ENCODE results near the gene NECAB3. TPM values are rescaled to one million over a fixed set of nuclear protein-coding genes. Genes with fewer than 3 reads are reported as not detected.
A peak's percentile ranks its signal among the peaks of the same experiment; 100 is the strongest.

Gene NECAB3
- total RNA-seq, 1 experiment from 2014 or later = 46.4 TPM

DNA sequence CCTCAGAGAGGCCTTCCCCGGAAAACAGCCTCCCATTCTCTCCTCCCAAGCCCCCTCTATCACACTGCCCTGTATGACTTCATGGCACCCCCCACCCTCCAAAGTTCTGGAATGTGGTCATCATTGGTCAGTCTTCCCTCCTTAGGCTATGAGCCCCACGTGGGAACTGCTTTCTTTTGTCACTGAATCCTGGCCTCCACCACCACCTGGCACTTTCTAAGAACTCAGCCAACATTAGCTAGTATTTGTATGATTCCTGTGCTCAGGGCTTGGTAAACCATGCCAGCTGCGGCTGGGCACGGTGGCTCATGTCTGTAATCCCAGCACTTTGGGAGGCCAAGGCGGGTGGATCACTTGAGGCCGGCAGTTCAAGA, 20.4 kb upstream of the NECAB3 start:
- intact Hi-C loops (cut with micrococcal nuclease; ENCODE audit: unreplicated experiment) (no loop called here), in situ Hi-C loops (cut with HindIII; ENCODE audit: low pct_unique_long_range_greater_than_20kb, low sequenced_read_pairs) (no loop called here)
- TF ChIP-seq, protein P1, sequence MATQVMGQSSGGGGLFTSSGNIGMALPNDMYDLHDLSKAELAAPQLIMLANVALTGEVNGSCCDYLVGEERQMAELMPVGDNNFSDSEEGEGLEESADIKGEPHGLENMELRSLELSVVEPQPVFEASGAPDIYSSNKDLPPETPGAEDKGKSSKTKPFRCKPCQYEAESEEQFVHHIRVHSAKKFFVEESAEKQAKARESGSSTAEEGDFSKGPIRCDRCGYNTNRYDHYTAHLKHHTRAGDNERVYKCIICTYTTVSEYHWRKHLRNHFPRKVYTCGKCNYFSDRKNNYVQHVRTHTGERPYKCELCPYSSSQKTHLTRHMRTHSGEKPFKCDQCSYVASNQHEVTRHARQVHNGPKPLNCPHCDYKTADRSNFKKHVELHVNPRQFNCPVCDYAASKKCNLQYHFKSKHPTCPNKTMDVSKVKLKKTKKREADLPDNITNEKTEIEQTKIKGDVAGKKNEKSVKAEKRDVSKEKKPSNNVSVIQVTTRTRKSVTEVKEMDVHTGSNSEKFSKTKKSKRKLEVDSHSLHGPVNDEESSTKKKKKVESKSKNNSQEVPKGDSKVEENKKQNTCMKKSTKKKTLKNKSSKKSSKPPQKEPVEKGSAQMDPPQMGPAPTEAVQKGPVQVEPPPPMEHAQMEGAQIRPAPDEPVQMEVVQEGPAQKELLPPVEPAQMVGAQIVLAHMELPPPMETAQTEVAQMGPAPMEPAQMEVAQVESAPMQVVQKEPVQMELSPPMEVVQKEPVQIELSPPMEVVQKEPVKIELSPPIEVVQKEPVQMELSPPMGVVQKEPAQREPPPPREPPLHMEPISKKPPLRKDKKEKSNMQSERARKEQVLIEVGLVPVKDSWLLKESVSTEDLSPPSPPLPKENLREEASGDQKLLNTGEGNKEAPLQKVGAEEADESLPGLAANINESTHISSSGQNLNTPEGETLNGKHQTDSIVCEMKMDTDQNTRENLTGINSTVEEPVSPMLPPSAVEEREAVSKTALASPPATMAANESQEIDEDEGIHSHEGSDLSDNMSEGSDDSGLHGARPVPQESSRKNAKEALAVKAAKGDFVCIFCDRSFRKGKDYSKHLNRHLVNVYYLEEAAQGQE (IDR thresholded peaks at IDR 0.05; ENCODE audit: insufficient read depth in 1 of 2, low read depth in 2 of 2, low read length in 1 of 2) = no peak
- TF ChIP-seq, protein P2, sequence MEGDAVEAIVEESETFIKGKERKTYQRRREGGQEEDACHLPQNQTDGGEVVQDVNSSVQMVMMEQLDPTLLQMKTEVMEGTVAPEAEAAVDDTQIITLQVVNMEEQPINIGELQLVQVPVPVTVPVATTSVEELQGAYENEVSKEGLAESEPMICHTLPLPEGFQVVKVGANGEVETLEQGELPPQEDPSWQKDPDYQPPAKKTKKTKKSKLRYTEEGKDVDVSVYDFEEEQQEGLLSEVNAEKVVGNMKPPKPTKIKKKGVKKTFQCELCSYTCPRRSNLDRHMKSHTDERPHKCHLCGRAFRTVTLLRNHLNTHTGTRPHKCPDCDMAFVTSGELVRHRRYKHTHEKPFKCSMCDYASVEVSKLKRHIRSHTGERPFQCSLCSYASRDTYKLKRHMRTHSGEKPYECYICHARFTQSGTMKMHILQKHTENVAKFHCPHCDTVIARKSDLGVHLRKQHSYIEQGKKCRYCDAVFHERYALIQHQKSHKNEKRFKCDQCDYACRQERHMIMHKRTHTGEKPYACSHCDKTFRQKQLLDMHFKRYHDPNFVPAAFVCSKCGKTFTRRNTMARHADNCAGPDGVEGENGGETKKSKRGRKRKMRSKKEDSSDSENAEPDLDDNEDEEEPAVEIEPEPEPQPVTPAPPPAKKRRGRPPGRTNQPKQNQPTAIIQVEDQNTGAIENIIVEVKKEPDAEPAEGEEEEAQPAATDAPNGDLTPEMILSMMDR (IDR thresholded peaks at IDR 0.05) = no peak
- TF ChIP-seq POLR2AphosphoS5 (IDR thresholded peaks at IDR 0.05; ENCODE audit: low read depth, low read length) = no peak
- CTCF ChIA-PET = no interaction called here
- Histone ChIP-seq H3K27me3 (ENCODE audit: control insufficient read depth, insufficient read depth, low read length) (no peaks in the 10 kb centered on the region), H3K27ac (ENCODE audit: low read length) (no peak overlapping the region), H3K4me3 (ENCODE audit: low read depth in 2 of 2, low read length in 2 of 2) (no peak overlapping the region), H3K36me3 (ENCODE audit: control insufficient read depth, insufficient read depth, low read length) (no peaks in the 10 kb centered on the region), H3K9me3 (ENCODE audit: control insufficient read depth, insufficient read depth, low read depth, low read length) (no peaks in the 10 kb centered on the region), H3K4me1 (ENCODE audit: control insufficient read depth, insufficient read depth, low read length) (no peaks in the 10 kb centered on the region)
- DNase-seq (ENCODE audit: low read depth, low spot score) (no peak), ATAC-seq (no peak)
- BruUV-seq (replicated peaks) = no TSS peak
- POLR2A ChIA-PET = interaction anchor here (0.6 kb wide), 1 partner anchor 30 kb away, joined by 5 read pairs; no protein-coding TSS in a partner anchor

DNA sequence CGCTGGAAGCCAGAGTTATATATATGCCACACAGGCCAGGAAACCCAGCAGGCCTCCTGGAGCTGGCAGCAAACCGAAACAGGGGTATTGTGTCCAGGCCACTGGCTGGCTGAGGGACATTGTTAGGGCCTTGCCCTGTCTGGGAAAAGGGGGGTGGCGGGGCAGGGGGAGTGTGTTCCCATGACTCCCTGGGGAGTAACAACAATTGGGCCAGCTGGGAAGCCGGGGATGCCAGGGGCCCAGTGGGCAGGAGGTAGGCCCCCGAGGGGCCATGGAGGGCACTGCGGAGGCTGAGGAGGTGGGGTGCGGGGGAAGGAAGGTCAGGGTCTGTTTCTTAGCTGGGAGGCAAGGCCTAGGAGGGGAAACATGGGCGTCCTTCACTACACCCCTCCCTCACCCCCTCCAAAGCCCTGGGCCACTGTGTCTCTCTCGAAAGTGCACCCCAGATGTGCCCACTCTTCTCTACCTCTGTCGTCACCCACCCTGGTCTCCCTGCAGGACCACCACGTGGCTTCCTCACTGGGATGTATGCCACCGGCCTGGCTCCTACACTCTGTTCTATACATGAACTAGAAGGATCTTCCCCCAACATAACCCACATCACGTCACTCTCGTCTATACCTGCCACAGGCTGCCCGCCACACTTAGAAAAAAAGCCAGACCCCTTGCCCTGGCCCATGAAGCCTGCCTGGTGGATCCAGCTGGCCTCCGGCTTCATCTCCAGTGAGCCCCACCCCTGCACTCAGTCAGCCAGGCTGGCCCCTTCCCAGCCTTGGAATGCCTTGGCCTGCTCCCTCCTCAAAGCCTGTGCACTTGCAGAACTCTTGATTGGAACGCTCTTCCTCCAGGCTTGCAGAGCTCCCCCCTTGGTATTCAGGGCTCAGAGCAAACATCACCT, 19.8 kb upstream of the NECAB3 start:
- no peaks in the 10 kb centered on the region for H3K27me3 ChIP-seq (ENCODE audit: control insufficient read depth, insufficient read depth, low read length)
- DNase-seq (ENCODE audit: low read depth, low spot score) (no peak), ATAC-seq (peak; percentile 46; the same call in 1 of the 2 replicates)
- ChIA-PET CTCF (interaction anchor here (0.6 kb wide), 1 partner anchor 241 kb away, joined by 3 read pairs; no protein-coding TSS in a partner anchor), POLR2A (no interaction called here)
- H3K4me3 ChIP-seq (ENCODE audit: low read depth in 2 of 2, low read length in 2 of 2) = no peak overlapping the region
- intact Hi-C loops (cut with micrococcal nuclease; ENCODE audit: unreplicated experiment) = no loop called here
- no peaks in the 10 kb centered on the region for H3K4me1 ChIP-seq (ENCODE audit: control insufficient read depth, insufficient read depth, low read length)
- H3K36me3 ChIP-seq (ENCODE audit: control insufficient read depth, insufficient read depth, low read length) = no peaks in the 10 kb centered on the region
- TF ChIP-seq, protein P1 (IDR thresholded peaks at IDR 0.05; ENCODE audit: insufficient read depth in 1 of 2, low read depth in 2 of 2, low read length in 1 of 2) = no peak
- TF ChIP-seq SIN3A (IDR thresholded peaks at IDR 0.05; ENCODE audit: borderline replicate concordance, insufficient read depth, low read depth, low read length) = no peak
- TF ChIP-seq TCF7L2 (IDR thresholded peaks at IDR 0.05; ENCODE audit: low read depth, low read length) = no peak
- no peak for TF ChIP-seq POLR2AphosphoS5 (IDR thresholded peaks at IDR 0.05; ENCODE audit: low read depth, low read length)
- TF ChIP-seq, protein P2 (IDR thresholded peaks at IDR 0.05) = no peak
- in situ Hi-C loops (cut with HindIII; ENCODE audit: low pct_unique_long_range_greater_than_20kb, low sequenced_read_pairs) = no loop called here
- no peaks in the 10 kb centered on the region for H3K9me3 ChIP-seq (ENCODE audit: control insufficient read depth, insufficient read depth, low read depth, low read length)
- no peak overlapping the region for H3K27ac ChIP-seq (ENCODE audit: low read length)
- BruUV-seq (replicated peaks) = no TSS peak

All from Panc1 (cell line).